AG04449 (cell line): ENCODE data around the gene ETV4.

Experiments
- CTCF ChIA-PET: fragments of 350-600 bp; formaldehyde crosslinking; extraction: SDS; loops from one replicate; lab custom pipeline; 2021; ENCODE audit warnings: antibody characterized with exemption; lab: Yijun Ruan, JAX
- POLR2A ChIA-PET: fragments of 400-600, 350-600 bp; formaldehyde crosslinking; extraction: SDS; loops from one replicate; lab custom pipeline; 2020; ENCODE audit warnings: antibody characterized with exemption, inconsistent platforms; lab: Yijun Ruan, JAX
- DNase-seq: peaks from one replicate; pipeline ENCODE4 v3.0.0-alpha.2; 2010; ENCODE audit warnings: low read depth, low spot score
- H3K4me3 ChIP-seq: 2 replicates; pipeline ENCODE4 v1.5.1; 2011; ENCODE audit warnings: low read depth, mild to moderate bottlenecking, control low read depth, low read length
- TF ChIP-seq, protein P1 (sequence below): IDR thresholded peaks from one replicate; pipeline ENCODE4 v1.5.1; 2011; ENCODE audit warnings: mild to moderate bottlenecking, moderate library complexity, low read length, control low read depth, inconsistent platforms; ENCODE audit not compliant: insufficient read depth; ENCODE audit errors: missing control alignments

ETV4 gene

GRCh38 chr17:43574896-43575525 is 28.9 kb upstream of the ETV4 start:
- TF ChIP-seq, protein P1, sequence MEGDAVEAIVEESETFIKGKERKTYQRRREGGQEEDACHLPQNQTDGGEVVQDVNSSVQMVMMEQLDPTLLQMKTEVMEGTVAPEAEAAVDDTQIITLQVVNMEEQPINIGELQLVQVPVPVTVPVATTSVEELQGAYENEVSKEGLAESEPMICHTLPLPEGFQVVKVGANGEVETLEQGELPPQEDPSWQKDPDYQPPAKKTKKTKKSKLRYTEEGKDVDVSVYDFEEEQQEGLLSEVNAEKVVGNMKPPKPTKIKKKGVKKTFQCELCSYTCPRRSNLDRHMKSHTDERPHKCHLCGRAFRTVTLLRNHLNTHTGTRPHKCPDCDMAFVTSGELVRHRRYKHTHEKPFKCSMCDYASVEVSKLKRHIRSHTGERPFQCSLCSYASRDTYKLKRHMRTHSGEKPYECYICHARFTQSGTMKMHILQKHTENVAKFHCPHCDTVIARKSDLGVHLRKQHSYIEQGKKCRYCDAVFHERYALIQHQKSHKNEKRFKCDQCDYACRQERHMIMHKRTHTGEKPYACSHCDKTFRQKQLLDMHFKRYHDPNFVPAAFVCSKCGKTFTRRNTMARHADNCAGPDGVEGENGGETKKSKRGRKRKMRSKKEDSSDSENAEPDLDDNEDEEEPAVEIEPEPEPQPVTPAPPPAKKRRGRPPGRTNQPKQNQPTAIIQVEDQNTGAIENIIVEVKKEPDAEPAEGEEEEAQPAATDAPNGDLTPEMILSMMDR, result no peak
- H3K4me3 ChIP-seq, result no peak overlapping the region
- ChIA-PET POLR2A (no interaction called here), CTCF (interaction anchor here (0.6 to 10.0 kb wide), 16 partner anchors 9 to 192 kb away, joined by 3 to 137 read pairs (median 21); partner anchors contain the start of gene SOST)
- DNase-seq, result no peak

DNA sequence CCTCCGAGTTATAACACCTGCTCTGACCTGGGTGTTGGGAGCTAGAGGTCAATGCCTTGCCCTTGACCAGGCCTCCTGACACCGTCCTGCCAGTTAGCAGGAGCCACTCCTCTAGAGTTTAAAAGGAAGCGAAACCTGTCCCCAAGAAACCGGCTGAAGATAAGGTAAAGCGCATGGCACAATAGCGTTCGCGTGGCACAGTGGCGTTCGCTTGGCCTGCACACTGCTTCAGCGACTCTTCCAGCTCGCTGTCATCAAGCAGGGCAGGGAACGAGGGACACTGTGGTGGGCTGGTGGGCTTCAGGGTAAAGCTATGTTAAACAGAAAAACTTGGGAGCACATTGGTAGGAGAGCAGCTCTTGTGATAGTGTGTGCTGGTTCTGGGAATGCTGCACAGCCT is 28.2 kb upstream of the ETV4 start:
- H3K4me3 ChIP-seq, result no peak overlapping the region
- ChIA-PET POLR2A (no interaction called here), CTCF (interaction anchor here (1.1 to 10.0 kb wide), 10 partner anchors 14 to 193 kb away, joined by 3 to 137 read pairs (median 33); partner anchors contain the start of genes DHX8 and SOST)
- DNase-seq, result no peak
- TF ChIP-seq, protein P1, result no peak

DNA sequence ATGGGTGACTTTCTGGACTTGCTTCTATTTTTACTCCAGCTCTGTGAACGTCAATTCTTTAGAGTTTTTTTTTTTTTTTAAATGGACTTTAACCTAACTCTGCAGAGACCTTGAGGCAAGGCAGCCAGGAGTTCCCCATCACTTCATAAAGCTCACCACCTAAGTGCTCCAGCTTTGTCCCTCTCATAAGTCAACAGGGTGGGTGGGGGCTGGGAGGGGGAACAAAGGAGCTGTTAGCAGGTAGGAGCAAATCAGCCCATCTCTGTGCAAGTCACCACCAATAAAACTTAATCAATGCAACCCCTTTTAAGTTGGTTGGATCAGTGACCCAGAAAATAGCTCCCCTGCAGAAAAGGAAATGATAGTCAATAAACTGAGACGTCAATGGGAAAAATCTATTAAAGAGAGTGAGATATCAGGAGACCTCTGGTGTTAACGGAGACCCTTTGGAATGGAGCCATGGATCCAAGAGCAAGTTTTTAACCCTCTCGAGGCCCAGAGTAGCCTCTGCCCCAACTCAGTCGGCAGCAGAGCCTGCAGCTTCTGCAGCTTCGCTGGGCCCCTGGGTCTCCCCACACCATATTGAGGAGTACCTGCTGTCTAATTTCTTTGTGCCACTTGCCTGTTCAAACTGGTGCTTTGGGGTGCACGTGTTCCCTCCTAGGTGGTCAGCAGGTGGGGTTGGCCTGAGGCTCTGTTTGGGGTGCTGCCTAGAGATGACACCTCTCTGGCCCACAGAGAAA is 27.6 kb upstream of the ETV4 start:
- no peak for DNase-seq
- TF ChIP-seq, protein P1, result no peak
- CTCF ChIA-PET, result interaction anchor here (1.1 to 10.0 kb wide), 11 partner anchors 13 to 193 kb away, joined by 3 to 137 read pairs (median 7); partner anchors contain the start of genes DHX8 and SOST
- no peak overlapping the region for H3K4me3 ChIP-seq
- POLR2A ChIA-PET, result no interaction called here

DNA sequence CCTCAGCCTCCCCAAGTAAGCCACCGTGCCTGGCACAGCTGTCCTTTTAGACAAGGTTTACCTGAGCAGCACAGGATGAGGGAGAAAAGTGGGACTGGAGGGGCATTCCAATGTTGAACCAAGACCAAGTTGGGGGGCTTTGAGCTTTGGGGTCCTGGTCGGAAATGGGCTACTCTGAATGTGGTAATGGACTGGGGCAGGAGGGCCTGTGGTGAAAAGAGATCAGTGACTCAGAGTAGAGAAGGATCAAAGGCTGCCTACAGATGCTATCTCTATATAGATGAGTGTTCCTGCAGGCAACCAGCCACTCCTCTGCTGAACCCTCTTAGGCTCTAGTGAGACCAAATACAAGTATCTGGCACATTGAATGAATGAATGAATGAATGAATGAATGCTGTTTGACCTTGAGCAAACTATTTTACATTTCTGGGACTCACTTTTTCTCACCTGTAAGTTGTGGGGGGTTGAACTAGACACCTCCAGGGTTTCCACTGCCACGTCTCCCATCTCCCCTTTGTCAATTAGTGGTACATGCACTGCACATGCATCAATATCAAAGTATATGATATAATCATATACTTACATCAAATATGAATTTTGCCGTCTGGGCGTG is 26.3 kb upstream of the ETV4 start:
- POLR2A ChIA-PET, result no interaction called here
- TF ChIP-seq, protein P1, result no peak
- no peak overlapping the region for H3K4me3 ChIP-seq
- CTCF ChIA-PET, result interaction anchor here (3.2 to 10.0 kb wide), 4 partner anchors 12 to 195 kb away, joined by 14 to 137 read pairs (median 72); no protein-coding TSS in a partner anchor
- no peak for DNase-seq

DNA sequence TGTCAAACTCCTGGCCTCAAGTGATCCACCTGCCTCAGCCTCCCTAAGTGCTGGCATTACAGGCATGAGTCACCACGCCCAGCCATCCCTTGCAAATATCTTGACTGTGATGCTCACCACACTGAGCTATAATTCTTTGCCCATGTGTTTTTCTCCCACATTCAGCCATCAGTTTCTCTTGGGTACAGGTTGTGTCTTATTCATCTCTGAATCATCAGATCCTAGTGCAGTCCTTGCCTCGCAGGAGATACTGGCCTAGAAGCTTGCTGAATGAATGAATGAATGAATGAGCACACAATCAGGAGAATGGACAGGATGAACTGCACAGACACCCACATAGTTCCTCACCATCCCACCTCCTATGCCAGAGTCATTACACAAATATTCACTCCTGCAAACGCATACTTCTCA is 24.4 kb upstream of the ETV4 start:
- TF ChIP-seq, protein P1, result no peak
- ChIA-PET POLR2A (interaction anchor here (1.0 to 1.2 kb wide), 3 partner anchors 14 to 203 kb away, joined by 3 read pairs; no protein-coding TSS in a partner anchor), CTCF (interaction anchor here (0.8 to 3.2 kb wide), 10 partner anchors 9 to 195 kb away, joined by 3 to 14 read pairs (median 4); no protein-coding TSS in a partner anchor)
- H3K4me3 ChIP-seq, result no peak overlapping the region
- no peak for DNase-seq
